NCI-H1930 (cell line): Measurements from ENCODE around the gene FCER2.

Experiments
- DNase-seq, 2 experiments: peaks; one replicate each; lab custom pipeline; 2025; lab: John Stamatoyannopoulos, UW

FCER2 gene

DNA sequence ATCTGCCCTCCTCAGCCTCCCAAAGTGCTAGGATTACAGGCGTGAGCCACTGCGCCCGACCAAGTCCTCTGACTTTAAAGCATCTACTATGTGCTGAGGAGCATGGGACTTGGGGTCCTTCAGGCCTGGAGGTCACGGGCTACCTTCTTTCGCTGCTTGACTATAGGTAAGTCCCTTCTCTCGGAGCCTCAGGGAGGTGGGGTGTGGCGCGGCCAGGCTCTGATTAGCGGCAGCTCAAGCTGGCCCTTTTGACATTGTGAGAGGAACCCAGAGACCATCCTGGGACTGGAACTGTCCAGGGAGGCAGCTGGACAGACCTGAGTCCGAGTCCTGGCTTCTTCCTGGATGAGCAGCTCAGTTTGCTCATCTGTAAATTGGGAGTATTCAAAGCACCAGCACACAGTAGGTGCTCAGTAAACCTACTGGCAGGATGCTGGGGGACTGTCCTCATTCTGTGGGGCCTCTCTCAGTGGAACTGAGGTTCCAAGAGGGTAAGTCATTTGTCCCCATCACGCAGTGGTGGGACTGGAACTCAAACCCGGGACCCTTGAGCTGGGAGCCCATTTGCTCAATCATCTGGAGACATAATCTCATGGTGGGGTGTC lies 780 bp downstream of the FCER2 start:
- no peak for DNase-seq

DNA sequence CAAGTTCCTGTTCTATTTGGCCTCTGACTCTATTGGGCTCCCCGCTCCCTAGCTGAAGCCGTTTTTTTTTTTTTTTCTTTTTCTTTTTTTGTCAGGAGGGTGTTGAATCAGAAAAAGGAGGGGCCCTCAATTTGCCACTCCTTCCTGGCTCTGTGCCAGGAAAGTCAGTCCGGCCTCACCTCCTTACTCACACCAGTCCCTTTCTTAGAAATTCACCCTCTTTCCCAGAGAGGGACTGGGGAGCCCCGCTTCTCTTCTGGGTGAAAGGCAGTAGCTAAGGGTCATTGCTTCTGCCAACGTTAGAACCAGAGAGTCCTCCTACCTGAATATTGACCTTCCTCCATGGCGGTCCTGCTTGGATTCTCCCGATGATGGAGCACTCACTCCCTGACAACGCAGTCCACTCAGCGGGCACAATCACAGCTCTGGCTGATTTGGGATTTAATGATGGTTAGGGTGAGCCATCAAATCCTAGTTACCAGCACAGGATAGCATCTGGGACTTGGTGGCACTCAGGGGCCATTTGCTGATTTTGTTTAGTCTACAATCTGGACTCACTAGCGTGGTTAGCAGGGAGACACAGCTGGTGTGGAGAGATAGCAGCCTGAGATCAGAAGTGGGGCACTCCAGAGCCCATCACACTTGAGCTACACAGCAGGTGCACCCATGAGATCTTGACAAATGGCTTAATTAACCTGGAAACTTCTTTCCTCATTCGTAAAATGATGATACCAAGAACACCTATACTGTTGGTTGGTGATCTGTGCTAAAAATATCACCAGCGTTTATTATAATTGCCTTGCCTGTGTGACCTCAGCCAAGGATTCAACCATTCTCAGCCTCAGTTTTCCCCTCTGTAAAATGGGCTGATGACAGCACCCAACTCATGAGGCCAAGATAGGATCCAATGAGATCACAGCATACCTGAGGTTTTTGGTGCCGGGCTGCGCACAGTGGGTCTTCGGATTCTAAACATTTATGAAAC lies 2.2 kb downstream of the FCER2 start:
- no peak for DNase-seq

DNA sequence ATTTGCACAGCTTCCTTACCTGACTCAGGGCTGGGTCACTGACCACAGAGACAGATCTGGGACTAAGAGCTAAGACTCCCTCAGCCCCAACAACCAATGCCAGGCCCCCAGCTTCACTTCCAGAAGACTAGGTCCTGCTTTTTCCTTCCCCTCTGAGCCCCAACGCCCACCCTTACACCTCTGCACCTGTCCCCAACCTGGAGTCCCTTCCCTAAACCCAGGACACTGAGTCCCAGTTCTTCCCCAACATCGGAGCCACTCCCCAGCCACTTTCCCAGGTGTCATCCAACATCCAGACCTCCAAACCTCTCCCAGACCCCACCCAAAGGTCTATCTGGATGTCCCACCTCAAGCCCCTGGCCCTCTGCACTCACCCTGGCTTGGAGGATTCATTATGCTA lies 2.9 kb downstream of the FCER2 start:
- DNase-seq = no peak

DNA sequence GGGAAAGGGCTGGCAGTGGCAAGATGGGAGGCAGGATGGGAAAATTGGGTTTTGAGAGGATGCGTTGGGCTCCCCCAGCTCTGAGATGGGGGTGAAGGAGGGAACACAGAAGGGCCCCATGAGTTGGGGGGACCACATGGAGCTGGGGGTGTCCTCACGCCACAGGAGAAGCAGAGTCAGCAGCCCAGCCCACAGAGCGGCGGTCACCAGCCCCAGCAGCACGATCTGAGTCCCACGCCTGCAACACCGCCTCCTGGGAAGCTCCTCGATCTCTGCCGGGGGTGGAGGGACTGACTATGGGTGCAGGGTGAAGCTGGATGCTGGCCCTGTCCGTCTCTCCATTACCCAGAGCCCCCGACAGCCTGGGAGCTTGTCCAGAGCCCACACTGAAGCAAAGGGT lies 3.3 kb downstream of the FCER2 start:
- no peak for DNase-seq

DNA sequence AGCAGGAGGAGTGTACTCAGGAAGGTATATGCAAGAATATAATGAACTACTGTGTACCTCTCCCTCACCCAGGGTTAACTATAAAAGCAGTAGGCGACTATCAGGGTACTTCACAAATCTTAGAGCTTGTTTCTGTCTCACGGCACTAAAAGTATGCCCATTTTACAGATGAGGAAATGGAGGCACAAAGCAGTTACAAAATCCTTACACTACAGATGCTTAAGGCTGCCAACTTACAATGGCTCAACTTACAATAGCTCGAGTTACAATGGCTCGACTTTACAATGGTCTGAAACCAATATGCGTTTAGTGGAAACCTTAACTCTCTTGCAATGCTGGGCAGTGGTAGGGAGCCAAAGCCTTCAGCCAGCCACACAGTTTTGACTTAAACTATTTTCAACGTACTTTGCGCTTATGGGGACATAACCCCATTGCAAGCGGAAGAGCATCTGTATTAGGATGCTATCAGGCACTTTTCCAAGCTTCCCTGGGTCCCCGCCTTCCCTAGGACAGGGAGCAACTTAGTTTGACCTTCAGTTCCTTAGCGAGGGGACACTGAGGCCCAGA lies 4.1 kb downstream of the FCER2 start:
- DNase-seq = no peak

DNA sequence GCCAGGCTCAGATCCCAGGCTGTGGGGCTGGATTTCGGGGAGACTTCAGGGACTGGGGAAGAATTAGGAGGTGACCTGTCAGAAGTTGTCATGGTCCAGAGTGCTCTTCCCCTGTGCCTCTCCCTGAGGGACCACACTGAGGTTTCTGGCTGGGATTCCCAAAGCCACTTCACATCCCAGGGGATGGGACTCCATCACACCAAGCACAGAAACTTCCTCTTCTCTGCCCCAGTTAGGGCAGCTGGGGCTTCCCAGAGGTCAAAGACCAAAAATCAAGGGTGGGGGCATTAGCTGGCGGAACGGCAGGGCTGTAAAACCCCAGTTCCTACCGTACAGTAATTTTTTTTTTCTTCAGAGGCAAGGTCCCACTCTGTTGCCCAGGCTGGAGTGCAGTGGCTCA lies 7.4 kb downstream of the FCER2 start:
- DNase-seq = no peak

DNA sequence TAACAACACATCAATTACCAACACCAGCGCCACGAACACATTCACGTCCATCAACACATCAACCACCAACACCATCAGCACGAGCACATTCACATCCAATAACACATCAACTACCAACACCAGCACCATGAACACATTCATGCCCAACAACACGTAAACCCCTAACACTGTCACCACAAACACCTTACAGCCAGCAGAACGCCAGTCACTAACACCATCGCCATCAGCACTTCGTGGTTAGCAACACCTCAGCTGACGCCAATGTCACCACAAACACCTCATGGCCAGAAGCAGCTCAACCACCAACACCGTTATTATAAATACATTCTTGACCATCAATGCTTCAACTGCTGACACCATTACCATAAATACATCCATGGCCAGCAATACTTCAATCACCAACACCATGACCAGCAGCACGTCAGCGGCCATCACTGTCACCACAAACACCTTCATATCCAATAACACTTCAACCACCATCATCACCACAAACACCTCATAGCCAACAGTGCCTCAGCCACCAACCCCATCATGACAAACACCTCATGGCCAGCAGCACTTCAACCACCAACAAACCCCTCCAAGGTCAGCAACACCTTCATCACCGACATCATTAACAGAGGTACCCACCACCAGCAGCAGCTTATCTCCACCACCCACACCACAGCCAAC lies 9.4 kb downstream of the FCER2 start:
- DNase-seq = no peak

DNA sequence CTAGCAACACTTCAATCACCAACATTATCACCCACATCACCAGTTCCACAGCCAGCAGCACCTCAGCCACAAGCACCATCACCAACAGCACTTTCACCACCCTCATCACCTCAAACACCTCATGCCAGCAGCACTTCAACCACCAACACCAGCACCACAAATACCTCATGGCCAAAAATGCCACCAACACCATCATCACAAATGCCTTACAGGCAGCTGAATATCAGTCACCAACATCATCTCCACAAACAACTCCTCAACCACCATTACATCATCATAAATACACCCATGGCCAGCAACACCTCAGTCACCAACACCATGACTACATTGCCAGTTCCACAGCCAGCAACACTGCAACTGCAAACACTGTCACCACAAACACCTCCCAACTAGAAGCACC lies 10.4 kb downstream of the FCER2 start:
- DNase-seq = no peak

DNA sequence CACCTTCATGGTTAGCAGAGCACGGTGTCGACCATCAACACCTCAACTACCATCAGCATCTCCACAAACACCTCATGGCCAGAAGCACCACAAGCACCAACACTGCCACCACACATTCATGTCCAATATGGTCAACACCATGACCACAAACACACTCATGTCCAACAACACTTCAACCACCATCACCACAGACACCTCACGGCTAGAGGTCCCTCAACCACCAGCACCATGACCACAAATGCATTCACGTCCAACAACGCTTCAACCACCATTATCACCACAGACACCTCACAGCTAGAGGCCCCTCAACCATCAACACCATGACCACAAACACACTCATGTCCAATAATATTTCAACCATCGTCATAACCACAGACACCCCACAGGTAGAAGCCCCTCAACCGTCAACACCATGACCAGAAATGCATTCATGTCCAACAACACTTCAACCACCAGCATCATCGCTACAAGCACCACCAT lies 11.1 kb downstream of the FCER2 start:
- no peak for DNase-seq

DNA sequence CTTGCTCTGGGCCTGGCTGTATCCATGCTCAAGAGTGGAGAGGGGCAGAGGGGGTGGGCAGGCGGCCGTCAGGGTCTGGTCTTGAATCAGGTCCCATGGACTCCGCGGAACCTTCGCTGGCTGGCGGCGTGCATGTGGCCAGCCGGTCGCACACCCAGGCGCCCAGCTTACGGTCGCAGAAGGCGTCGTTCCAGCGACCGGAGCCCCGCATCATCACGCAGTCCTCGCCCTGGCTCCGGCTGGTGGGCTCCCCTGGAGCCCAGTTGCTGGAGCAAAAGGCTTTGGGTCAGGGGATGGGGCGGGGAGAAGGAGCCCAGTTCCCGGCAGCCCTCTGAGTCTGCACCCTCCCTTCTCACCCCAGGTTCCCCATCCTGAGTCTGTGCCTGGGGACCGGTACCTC lies 12.8 kb downstream of the FCER2 start:
- DNase-seq = no peak

DNA sequence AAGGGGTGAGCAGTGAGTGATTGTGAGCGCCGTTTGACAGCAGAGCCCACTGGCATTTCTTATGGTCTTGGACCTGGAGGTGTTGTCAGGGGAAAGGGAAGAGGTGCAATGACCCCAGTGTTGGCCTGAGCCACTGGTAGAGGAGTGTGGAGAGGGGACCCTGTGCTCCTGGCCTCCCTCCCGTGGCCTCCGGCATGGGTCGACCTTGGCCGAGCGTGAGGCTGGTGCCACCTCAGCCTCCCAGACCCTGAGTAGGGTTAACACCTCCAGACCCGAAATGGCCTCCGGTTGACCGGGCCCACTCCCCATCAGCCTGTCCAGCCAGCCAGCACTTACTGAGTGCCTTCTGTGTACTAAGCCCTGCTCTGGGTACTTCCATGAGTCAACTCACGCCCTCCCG lies 14.8 kb downstream of the FCER2 start:
- DNase-seq = no peak

DNA sequence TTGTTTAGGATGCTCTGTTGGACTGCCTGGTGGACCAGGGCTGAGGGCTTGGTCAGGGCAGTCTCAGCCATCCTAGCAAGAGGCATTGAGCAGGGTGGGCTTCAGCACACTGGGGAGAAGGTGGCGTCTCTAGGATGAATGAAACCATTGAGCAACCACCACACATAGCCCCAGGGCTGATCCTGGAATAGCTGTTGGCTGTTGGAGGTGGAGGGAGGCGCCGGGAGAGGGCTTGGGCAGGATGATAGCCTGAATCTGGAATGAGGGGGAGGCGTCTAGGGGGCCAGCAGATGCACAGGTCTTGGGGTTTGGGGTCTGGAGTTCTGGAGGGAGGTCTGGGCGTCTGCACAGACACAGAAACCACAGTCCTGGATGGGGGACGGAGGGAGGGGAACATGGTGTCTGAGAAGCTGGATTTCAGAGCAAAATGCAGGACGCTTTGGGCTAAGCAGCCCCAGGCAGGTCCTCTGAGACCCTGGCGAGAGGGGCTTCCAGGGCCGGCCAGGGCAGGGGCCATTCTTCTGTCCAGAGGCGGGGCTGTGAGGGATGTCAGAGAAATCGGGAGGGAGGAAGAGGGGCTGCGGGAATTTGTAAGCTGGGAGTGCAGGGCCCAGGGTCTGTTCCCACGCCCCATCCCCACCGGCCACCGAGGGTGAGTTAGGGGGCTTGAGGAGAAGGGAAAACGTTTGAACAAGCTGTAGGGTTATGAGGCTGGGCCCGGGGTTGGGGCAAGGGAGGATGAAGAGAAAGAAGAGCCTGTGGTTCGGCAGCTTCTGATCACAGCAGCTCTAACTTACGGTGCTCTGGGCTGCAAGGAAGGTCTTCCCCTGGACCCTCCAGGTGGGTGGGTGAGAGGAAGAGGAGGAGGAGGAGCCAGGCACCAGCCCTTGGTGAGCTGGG lies 16.1 kb downstream of the FCER2 start:
- DNase-seq = no peak

DNA sequence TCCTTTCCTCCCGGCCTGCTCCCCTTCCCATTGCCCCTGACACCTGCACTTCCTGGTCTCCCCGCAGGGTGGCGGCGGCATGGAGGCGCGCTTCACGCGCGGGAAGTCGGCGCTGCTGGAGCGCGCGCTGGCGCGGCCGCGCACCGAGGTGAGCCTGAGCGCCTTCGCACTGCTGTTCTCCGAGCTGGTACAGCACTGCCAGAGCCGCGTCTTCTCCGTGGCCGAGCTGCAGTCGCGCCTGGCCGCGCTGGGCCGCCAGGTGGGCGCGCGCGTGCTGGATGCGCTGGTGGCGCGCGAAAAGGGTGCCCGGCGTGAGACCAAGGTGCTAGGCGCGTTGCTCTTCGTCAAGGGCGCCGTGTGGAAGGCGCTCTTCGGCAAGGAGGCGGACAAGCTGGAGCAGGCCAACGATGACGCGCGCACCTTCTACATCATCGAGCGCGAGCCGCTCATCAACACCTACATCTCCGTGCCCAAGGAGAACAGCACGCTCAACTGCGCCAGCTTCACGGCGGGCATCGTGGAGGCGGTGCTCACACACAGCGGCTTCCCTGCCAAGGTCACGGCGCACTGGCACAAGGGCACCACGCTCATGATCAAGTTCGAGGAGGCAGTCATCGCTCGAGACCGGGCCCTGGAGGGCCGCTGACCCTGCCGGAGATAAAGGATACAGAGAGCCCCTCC lies 19.6 kb downstream of the FCER2 start:
- no peak for DNase-seq

DNA sequence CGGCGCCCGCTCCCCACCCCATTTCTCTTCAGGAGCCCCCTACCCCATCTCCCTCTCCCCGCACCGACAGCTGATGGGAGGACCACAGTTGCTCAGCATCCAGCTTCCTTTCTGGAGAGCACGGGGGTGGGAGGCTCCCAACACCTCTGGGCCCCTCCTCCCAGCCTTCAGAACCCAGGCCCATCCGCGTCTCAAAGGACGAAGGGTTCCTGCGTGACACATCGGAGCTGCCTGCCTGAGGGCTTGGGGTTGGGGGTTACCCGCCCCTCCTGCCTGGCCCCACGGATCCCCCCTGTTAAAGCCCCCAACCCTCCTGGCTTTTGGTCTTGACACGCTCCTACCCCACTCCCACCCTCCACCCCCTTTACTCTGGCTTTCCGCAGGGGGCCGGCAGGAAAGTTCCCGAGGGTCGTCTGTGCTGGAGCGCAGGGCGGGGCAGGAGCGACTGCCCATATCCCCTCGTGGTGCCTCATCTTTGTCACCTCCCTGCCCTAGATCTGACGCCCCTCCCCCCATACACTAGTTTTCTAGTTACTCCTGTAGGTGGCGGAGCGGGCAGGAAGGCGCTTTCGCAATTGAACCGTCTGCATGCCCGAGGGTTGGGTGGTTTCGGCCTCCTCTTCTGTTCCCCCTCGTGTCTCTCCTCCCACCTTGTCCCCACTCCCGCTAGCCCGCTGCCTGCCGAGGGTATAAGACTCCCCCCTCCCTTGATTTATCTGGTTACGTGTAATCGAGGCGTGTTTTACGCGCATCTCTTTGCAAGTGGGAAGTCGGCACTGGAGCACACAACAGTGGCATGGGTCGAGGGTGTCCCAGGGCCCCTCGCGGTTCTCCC lies 20.4 kb downstream of the FCER2 start:
- DNase-seq = peak; percentile 22 to 24

DNA sequence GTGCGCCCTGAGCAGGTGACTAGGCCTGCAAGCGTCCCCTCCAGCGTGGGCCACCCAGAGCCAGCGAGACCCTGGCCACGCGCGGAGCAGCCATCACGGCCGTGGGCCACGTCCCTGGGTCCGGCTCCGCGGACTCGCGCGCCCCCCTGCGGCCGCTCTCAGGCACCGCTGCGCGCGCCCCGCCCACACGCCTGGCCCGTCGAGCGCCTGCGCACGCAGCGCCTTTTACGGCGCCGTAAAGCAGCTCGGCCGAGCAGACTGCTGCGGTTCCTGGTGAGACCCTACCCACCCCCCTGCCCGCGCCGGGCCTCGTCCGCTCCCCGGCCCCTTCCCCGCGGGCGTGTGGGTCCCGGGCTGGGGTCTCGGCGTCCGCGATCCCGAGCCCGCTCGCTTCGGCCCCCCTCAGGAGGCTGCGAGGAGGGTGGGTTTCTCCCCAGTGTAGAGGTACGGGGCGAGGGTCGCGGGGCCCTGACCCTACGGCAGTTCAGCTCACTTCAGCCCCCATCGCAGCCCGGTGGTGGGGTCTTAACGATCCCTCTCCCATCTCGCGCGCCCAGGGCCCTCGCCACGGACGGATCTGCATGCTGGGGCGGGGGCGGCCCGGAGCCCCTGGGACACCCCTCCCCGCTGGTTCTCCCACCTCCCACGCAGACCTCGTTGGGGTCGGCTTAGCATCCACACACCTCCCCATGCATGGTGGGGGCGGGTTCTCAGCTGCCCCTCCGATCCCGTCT lies 21.2 kb downstream of the FCER2 start, which contains the start of gene TRAPPC5:
TRAPPC5 (plus strand) TSS at position 228 of the 734 bp plus-strand sequence. CDS start 1,421 bp downstream, outside the sequence.
- DNase-seq = peak; percentile 60 to 81

DNA sequence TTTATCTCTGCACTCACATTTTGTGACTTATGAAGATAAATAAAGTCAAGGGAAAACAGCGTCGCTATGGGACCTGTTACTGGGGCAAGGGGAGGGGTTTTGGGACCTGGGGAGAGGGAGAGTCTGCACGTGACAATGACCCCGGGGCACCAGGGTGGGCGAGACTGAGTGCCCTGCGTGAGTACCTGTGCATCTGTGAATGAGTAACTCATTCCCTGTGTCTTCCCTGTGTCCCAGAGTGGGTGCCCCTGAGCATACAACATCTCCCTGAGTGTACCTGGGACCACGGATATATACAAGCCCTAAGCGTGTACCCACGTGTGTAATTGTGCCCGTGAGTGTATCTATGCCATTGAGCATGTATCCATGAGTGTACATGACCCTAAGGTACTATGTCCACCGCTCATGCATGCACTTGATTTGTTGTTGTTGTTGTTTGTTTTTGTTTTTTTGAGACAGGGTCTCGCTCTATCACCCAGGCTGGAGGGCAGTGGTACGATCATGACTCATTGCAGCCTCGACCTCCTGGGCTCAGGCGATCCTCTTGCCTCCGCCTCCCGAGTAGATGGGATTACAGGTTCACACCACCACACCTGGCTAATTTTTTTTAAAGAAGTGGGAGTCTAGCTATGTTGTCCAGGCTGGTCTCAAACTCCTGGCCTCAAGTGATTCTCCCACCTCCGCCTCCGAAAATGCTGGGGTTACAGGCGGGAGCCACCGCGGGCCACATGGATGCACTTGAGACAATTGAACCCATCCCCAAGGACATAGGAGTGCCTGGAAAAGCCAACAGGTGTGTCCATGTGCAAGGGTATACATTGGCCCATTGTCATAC lies 21.9 kb downstream of the FCER2 start:
- no peak for DNase-seq

DNA sequence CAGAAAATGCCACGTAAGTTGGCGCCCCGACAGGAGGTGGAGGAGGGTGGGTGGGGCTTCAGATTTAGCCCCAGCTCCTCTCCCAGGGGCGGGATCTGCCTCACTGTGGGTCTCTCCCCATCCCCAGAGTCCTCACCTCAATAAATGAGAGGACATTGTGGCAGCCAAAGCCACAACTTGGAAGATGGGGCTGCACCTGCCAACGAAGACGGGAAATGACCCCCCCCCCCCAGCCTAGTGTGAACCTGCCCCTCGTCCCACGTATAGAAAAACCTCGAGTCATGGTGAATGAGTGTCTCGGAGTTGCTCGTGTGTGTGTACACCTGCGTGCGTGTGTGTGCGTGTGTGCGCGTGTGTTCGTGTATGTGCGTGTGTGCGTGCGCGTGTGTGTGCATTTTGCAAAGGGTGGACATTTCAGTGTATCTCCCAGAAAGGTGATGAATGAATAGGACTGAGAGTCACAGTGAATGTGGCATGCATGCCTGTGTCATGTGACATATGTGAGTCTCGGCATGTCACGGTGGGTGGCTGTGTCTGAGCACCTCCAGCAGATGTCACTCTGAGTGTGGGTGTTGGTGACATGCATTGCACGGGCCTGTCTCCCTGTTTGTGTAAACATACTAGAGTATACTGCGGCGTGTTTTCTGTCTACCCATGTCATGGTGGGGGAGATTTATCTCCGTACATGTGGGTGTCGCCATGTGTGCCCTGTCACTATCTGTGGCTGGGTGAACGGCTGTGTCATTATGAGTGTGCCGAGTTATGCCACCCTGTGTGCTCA lies 22.8 kb downstream of the FCER2 start:
- DNase-seq = peak in 1 of 2 experiments; percentile 17
